HG03097 (cell line): Measurements from ENCODE around the gene ADH1B.
"Not testable (repeated sequence)": the region's sequence is repeated elsewhere in the genome, so short reads cannot be mapped to it uniquely, and the experiment has no call there.

Source experiments
- ATAC-seq: cut with Tn5 transposase; IDR thresholded peaks from one replicate; pipeline ENCODE4 v1.9.1; 2021; ENCODE audit not compliant: unreplicated experiment, low FRiP score

ADH1B gene

DNA sequence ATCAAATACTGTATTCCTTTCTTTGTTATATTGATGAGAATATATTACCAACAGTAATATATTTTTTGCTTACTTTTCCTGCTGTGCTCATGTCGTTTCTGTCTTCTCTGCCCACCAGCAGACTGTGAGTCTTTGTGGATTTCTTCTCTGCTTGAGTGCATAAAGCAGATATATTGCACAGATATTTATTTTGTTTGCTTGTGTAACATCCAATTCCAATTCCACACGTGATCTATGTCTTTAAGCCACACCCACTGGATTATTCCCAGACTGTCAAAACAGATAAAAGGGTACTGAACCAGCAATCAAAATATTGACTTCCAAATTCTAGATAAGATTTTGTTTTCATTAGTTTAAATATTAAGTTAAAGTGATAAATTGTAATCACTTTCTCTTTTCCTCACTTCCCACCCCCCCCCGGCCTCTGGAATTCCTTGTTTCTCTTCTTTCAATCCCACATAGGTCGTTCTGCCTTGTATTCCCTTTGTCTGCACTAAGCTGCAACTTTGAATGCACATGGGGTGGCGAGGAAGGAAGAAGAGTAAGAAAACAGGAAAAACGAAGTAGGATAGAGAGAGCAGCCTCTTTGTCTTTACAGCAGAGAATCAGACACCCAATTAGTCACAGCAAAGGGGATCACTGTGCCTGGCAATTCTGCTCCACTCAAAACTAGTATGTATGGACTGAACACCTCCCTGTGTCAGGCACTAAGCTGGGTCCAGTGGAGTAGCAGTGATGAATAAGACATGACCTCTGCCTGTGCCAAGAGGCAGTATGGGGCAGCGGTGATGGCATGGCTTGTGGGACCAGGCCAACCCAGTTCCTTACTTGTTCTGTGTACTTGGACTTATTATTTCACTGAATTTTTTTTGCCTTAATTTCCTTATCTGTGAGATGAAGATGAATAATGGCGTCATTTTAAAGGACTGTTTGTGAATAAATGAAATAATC, at the start of gene ADH1B:
TSS of gene ADH1B (minus strand) at position 161 of the 951 bp plus-strand sequence. CDS start at position 91, 70 bp downstream.
- no peak for ATAC-seq

DNA sequence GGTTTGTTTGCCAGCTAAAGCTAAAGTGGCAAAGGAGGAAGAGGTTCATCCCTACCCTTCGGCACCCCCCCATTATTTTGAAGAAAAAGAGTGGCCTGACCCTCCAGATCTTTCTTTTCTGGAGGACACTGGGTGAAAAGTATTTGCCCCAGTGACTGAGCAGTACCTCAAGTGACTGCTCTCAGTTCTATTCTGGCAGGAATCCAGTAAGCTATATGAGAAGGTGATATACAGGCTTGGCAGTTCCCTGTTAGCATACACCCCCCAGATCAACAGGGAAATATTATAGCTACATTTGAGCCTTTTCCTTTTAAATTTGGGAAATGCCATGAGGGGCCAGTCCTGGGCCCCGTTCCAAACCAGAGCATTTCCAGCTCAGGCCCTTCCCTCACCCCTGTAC, 46.6 kb upstream of the ADH1B start:
- not testable (repeated sequence) for ATAC-seq

DNA sequence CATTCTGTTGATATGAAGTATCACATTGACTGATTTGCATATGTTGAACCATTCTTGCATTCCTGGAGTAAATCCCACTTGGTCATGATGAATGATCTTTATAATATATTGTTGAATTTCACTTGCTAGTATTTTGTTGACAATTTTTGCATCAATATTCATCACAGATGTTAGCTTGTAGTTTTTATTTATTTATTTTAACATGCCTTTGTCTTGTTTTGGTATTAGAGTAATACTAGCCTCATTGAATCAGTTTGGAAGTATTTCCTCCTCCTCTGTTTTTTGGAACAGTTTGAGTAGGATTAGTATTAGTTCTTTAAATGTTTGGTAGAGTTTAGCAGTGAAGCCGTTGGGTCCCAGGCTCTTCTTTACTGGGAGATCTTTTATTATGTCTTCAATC, 45.3 kb upstream of the ADH1B start:
- ATAC-seq = no peak

DNA sequence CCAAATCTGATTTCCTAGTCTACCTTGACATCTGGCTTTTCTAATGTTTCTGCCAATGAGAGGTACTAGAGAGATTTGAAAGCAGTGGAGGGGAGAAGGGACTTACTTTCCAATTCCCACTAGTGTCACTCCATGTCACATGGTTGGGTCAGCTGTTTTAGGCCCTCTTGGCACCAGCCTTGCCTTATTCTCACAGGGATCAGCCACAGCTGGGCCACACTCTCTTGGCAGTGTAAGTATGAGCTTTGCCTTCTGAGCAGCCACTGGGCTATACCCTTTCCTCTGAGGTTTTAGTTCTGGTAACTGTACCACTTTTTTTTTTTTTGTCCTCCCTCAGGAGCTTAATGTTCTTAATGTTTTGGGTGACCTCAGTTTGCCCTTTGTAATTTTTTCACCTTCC, 41.6 kb upstream of the ADH1B start:
- no peak for ATAC-seq

DNA sequence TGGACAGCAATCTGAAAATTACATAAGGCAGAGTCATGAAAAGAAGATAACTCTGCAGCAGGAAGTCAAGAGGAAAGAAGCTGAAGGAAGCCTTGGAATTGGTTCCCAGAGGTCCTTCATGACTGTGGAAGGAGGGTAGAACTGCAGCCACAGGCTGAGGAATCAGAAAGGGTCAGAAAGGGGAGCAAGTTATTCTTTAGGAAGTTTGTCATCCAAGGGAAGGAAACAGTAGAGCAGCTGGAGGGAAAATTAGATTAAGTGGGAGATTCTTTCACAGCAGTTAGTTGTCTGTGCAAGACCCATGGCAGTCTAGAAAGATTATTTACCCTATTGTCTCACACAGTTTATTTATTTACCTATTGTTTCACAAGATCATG, 40.7 kb upstream of the ADH1B start:
- no peak for ATAC-seq

DNA sequence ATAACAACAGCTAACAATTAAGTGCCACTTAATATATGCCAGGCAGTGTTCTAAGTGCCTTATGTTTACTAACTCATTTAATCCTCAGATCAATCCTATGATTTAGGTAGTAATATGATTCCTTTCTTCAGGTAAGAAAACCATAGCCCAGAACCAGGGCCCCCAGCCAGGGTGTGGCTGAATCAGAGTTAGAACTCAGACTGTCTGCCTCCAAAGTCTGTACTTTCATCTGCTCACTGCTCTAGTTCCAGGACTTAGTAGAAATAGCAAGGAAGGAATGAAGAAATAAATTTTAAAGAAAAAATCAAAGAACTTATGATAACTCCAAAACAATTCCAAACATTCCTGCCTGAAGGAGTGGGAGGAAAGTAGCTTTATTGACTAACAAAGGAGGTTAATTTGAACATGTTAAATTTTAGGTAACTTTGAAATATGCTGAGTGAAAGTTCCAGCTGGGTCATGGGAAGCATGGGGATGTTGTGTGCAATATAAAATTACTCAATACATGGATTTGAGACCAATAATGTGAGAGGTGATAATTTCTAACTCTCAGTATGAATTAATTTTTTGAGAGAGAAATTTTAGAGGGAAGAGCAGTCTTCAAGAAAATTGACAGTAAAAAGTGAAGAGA, 40.2 kb upstream of the ADH1B start:
- no peak for ATAC-seq

DNA sequence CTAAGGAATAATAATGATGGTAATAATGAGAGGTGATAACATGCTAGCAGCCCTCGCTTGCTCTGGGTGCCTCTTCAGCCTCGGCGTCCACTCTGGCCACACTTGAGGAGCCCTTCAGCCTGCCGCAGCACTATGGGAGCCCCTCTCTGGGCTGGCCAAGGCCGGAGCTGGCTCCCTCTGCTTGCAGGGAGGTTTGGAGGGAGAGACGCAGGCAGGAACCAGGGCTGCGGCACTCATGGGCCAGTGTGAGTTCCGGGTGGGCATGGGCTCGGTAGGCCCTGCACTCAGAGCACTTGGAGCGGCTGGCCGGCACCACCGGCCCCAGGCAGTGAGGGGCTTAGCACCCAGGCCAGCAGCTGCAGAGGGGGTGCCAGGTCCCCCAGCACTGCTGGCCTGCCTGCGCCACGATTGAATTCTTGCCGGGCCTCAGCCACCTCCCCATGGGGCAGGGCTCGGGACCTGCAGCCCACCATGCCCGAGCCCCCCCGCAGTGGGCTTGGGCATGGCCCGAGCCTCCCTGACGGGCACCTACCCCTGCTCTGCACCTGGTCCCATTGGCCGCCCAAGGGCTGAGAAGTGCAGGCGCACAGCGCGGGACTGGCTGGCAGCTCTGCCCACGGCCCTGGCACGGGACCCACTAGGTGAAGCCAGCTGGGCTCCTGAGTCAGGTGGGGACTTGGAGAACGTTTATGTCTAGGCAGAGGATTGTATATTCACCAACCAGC, 38.4 kb upstream of the ADH1B start:
- ATAC-seq = no peak

DNA sequence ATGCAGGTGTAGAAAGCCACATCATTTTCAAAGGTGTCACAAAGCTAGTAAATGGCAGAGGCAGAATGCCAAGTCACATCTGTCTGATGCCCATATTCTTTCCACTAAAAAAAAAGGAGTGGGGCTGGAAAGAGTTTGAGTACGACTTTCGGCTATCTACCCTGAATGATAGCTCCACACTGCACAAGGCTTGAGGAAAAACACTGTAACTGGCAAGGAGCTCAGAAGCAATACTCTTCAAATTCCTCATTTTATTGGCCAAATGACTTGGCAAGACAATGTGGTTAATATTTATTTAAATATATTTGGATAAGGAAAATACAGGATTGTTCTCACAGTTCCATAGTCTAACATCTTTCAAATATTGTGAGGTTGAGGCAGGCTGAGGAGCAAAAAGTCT, 36.7 kb upstream of the ADH1B start:
- ATAC-seq = no peak

DNA sequence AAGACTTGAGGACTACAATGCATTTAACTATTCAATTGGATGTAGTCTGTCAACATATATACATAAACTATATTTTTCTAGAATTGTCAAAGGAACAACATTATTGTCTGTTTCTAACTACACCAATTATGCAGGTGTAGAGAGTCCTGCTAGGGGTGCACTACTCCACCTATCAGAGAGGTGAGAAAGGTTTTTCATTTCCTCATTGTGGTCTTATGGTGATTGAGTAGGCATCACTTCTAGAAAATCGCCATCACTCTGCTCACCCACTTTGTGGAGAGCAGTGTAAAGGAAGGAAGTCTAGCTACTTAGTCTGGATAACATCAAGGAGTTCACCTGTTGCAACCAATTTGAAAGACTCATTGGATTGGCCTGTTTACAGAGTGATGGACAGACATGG, 35.8 kb upstream of the ADH1B start:
- peak; percentile 88 for ATAC-seq

DNA sequence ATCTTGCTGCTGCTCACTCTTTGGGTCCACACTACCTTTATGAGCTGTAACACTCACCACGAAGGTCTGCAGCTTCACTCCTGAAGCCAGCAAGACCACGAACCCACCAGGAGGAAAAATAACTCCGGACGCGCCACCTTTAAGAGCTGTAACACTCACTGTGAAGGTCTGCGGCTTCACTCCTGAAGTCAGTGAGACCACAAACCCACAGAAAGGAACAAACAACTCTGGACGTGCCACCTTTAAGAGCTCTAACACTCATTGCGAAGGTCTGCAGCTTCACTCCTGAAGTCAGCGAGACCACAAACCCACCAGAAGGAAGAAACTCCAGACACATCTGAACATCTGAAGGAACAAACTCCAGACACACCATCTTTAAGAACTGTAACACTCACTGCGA, 34.9 kb upstream of the ADH1B start:
- not testable (repeated sequence) for ATAC-seq

DNA sequence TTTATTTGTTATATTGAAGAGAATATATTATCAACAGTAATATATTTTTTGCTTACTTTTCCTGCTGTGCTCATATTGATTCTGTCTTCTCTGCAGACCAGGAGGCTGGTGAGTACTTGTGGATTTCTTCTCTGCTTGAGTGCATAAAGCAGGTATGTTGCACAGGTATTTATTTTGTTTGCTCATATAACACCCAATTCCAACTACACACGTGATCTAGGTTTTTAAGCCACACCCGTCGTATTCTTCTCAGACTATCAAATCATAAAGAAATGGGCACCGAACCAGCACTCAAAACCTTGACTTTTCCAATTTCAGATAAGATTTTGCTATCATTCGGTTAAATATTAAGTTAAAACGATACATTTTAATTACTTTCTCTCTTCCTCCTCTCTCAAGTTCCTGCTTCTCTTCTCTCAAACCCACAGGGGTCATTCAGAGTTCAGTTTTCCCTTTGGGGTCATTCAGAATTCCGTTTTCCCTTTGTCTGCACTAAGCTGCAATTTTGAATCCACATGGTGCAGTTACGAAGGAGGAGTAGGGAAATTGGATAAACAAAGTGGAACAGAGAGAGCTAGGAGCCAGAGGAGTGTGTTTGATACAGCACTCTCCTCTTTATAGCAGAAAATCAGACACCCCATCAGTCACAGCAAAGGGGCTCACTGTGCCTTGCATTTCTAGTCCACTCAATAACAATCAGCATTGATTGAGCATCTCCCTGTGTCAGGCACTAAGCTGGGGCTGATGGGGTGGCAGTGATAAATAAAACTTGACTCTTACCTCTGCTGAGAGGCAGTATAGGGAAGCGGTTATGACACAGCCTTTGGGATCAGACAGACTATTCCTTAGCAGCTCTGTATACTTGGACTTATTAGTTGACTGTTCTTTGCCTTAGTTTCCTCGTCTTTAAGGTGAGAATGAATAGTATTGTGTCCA, 31.7 kb upstream of the ADH1B start, which contains the start of gene ADH1C:
TSS of gene ADH1C (minus strand) at position 145 of the 936 bp plus-strand sequence. CDS start at position 74, 71 bp downstream.
- ATAC-seq = no peak

DNA sequence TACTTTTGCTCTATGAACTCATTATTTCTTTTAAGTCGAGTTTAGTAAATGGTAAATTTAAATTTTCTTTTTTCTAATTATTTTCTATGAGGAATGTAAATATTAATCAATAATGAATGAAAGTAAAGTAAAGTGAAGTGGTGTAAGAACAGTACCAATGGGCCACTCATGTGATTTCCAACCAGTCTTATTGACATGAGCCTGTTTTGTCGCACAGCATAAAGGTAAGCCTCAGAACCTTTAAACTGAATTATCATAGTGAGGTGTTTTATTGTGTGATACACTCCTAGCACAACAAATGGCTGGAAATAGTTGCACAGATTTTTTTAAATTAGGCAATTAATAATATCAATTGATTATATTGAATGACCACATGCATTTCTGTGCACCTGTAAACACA, 30.3 kb upstream of the ADH1B start:
- no peak for ATAC-seq

DNA sequence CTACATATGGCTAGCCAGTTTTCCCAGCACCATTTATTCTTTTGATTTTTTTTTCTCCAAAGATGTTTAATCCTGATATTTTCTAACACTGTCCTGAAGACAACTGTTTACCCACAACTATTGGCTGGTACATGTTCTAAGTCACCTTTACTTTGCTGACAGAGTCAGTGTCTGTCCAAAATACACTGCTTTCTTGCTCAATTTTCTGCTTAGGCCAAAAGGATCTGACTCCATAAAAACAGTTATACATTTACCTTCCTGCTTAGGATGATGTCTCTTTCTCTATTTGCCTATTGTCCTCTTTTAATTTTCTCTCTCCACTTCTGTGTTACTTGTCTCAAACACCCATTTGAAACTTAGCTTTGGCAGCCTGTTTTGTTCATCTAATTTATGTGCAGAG, 28.1 kb upstream of the ADH1B start:
- no peak for ATAC-seq

DNA sequence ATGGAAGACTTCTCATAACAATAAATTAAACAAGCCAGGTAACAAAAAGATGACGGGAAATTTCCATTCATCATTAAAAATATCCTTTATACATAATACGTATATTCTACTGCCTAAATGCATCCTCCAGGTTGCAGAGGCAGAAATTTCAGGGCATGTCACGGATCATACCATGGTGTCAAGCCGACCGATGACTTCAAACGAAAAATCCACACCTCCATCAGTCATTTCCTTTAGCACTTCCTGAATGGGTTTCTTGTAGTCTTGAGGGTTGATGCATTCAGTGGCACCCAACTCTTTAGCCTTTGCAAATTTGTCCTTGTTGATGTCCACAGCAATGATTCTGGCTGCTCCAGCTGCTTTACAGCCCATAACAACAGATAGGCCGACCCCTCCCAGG, 21.4 kb upstream of the ADH1B start:
- not testable (repeated sequence) for ATAC-seq

DNA sequence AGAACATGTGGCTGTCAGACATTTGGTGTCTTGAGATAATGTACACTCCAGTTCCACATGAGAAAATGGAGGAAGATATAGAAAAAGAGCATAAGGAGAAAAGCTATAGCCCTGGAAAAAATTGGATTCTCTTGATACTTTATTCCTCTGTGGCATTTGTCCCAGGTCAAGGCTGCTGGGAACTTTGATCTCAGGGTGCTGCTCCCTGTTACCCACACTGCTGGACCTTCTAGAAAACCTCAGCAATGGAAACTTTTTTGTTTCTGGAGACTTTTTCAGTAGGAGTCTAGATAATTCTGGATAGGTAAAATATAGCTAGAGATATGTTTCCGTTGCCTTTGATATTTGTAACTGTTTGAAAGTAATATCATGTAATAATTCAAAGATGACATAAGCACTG, 20.2 kb upstream of the ADH1B start:
- ATAC-seq = no peak

DNA sequence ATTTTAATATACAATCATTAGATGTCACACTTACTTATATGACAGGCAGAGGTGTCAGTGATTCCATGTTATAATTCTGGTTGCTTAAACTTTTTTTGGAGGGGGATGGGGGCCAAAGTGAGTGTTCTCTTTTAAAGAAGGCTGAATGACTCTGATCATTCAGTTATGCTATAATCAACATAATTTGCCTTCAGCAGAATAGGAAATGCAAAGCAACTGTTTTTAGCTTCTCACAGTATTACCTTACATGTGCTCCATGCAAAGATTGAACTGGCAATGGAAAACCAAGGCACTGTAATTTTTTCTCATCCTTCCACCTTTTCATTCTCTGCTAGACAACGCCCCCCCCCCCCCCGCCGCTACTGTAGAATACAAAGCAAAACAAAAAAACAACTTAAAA, 18.0 kb upstream of the ADH1B start:
- ATAC-seq = no peak

DNA sequence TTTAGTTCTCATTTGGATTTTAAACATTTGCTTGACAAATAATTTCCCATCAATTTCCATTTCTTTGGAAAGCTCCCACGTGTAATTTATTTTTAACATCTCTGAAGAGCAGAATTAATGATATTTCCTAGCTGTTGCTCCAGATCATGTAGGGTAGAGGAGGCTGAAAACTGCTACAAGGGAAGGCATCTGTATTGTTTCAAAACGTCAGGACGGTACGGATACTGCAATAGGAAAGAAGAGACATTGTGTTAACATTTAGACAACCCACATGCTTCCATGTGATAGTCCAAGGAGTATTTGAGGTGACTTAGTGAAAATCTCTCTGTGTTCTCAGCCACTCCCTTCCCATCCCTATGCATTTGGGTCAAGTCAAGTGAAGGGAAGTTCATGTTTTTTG, 15.4 kb upstream of the ADH1B start:
- no peak for ATAC-seq

DNA sequence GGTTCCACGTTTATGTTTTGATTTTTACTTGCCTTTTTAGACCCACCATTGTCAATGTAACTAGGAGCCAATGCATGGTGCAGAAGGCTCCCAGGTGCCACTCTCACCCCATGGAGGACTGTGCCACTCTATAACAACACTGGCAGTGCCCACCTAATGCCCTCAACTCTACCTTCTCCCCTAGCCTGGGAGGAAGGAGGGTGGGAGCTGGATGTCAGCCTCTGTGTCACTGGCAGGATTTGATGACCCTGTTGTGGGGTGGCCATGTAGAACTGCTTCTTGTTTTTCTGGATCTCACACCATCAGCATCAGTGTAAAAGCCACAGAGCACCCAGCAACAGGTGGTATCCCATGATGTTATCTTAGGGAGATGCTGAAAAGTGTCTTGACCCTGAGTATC, 13.7 kb upstream of the ADH1B start:
- ATAC-seq = no peak

DNA sequence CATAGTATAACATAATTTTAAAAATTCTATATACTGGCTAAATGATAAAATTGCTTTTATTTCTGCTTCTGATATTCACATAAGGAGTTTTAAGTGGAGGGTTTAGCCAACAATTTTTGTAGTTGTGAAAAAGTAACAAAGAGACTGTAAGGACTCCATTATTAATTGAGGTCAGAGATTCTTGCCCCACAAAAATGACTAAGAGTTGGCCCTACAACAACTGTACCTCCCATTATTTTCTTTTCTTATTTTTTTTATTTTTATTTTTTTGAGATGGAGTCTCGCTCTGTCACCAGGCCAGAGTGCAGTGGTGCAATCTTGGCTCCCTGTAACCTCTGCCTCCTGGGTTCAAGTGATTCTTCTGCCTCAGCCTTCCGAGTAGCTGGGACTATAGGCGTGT, 9.4 kb upstream of the ADH1B start:
- no peak for ATAC-seq

DNA sequence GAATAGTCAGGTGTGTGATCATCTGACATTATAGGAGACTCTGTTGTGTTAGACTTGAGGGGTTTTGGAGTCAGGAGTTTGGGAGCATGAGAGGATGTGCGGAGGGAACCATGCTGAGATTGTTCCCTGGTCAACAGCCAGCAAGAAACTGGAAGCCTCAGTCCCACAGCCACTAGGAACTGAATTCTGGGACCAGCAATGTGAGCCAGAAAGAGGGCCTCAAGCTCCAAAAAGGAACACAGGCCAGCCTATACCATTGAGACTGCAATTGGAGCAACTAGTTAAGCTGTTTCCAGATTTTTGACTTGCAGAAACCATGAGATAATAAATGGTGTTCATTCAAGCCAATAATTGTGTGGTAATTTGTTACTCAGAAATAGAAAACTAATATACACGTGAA, 8.7 kb upstream of the ADH1B start:
- ATAC-seq = no peak
